Measurements from ENCODE around the gene MYO16.
"Not testable (repeated sequence)": the region's sequence is repeated elsewhere in the genome, so short reads cannot be mapped to it uniquely, and the experiment has no call there.

Gene MYO16

GRCh38 chr13:109028624-109029023, 399.2 kb downstream of the MYO16 start:
- no peaks in the 10 kb centered on the region for H3K27me3 Mint-ChIP-seq
- H3K9me3 Mint-ChIP-seq, result no peaks in the 10 kb centered on the region
- H3K4me3 Mint-ChIP-seq, result no peak overlapping the region
- H3K27ac Mint-ChIP-seq, result no peak overlapping the region
- DNase-seq, result no peak
- no peaks in the 10 kb centered on the region for H3K36me3 Mint-ChIP-seq (ENCODE audit: low read depth)
- H3K4me1 Mint-ChIP-seq (ENCODE audit: low read depth), result no peaks in the 10 kb centered on the region

- no peak overlapping the region for H3K4me3 Mint-ChIP-seq
- peaks cover 2% of the 10 kb centered on the region for H3K9me3 Mint-ChIP-seq
- no peak overlapping the region for H3K27ac Mint-ChIP-seq
- H3K27me3 Mint-ChIP-seq, result peaks cover 5% of the 10 kb centered on the region
- H3K4me1 Mint-ChIP-seq (ENCODE audit: low read depth), result no peaks in the 10 kb centered on the region
- no peak for DNase-seq
- H3K36me3 Mint-ChIP-seq (ENCODE audit: low read depth), result no peaks in the 10 kb centered on the region
These were observed 403.7 kb downstream of the MYO16 start for GRCh38 chr13:109033090-109033489.

DNA sequence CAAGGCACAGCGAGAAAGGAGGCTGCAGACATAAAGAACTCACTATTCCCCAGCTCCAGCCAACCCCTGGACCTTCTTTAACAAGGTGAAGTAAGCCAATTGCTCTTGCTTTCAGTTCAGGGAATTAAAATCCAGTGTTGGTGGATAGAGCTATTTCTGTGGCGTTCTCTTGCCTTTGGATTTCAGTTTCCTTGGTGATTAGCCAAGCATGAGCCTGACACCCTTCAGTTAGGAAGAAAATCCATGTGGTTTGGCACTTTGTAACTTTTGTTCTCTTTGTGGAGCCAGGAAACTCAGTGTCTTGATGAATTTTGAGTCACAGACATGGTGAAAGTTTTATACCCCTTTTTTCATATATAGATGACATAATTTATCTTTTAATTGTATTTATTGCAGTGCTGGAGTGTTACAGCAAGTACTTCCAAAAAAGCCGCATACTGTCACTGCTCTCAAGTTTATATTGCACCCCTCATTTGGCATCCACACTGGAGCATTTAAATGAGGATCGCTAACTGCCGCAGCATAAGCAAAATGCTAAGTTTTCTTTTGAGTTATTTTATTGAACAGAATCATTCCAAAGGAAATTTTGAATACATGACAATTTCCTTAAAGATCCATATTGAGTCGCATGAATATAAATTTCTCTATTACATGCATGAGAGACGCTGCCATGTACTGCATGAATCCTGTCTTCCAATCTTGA, 406.8 kb downstream of the MYO16 start:
- Mint-ChIP-seq H3K4me1 (ENCODE audit: low read depth) (no peaks in the 10 kb centered on the region), H3K27ac (no peak overlapping the region), H3K4me3 (no peak overlapping the region), H3K36me3 (ENCODE audit: low read depth) (no peaks in the 10 kb centered on the region), H3K9me3 (peaks cover 2% of the 10 kb centered on the region), H3K27me3 (peaks cover 9% of the 10 kb centered on the region)
- DNase-seq, result no peak

- H3K36me3 Mint-ChIP-seq (ENCODE audit: low read depth), result no peaks in the 10 kb centered on the region
- H3K27me3 Mint-ChIP-seq, result peaks cover 4% of the 10 kb centered on the region
- no peak overlapping the region for H3K4me3 Mint-ChIP-seq
- H3K9me3 Mint-ChIP-seq, result no peaks in the 10 kb centered on the region
- no peaks in the 10 kb centered on the region for H3K4me1 Mint-ChIP-seq (ENCODE audit: low read depth)
- no peak overlapping the region for H3K27ac Mint-ChIP-seq
- no peak for DNase-seq
These were observed 414.2 kb downstream of the MYO16 start for GRCh38 chr13:109043636-109044035.

DNA sequence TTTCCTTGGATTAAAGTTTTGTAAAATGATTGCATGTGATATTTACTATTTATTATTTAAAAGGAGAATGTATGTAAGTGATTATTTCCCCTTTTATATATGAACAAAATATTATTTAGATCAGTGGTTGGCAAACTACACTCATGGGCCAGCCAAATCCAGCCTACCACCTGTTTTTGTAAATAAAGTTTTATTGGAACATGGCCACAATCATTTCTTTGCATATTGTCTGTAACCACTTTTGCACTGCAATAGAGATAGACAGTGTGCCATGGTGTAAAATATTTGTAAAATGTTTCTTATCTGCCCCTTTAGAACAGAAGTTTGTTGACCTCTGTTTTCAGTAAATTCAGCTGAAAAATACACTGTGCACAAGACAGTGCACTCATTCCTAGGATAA, 426.4 kb downstream of the MYO16 start:
- no peak for DNase-seq
- no peaks in the 10 kb centered on the region for H3K9me3 Mint-ChIP-seq

DNA sequence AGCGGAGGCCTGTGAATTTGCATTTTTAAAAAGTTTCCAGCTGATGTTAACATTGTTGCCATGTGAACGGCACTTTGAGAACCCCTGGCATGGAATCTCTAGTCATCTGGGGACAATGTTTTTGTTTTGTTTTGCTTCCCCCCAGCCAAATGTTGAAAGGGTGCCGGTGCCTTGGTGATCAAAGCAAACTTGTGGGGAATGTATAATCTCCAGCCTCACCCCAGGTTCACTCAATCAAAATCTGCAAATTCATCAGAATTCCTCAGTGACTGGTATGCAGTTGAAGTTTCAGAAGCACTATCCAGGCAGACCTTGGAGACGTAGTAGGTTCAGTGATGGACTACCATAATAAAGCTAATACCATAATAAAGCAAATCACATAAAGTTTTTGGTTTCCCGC, 428.7 kb downstream of the MYO16 start:
- DNase-seq, result no peak
- Mint-ChIP-seq H3K27ac (no peak overlapping the region), H3K27me3 (no peaks in the 10 kb centered on the region), H3K4me3 (no peak overlapping the region), H3K4me1 (ENCODE audit: low read depth) (no peaks in the 10 kb centered on the region), H3K36me3 (ENCODE audit: low read depth) (no peaks in the 10 kb centered on the region), H3K9me3 (no peaks in the 10 kb centered on the region)

More for the DNA sequence above, 426.4 kb downstream of the MYO16 start:
- no peak overlapping the region for H3K4me3 Mint-ChIP-seq
- H3K27ac Mint-ChIP-seq, result no peak overlapping the region
- no peaks in the 10 kb centered on the region for H3K36me3 Mint-ChIP-seq (ENCODE audit: low read depth)
- peaks cover 6% of the 10 kb centered on the region for H3K27me3 Mint-ChIP-seq
- no peaks in the 10 kb centered on the region for H3K4me1 Mint-ChIP-seq (ENCODE audit: low read depth)

DNA sequence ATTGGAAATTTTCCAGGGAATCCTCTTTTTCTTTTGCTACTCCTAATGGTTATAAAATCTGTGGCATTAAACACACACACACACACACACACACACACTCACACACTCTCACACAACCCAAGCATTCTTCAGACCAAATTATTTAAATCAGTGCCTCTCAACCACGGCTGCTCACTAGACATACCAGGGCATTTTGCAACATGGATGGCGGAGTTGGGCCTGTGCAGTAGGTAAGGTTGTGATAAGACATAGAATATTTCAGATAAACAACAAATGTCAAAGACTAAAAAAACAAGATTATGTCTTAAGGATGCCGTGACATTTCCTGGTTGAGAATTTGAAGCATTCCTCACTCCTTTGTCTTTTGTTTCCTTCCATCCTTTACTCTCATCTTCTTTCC, 443.1 kb downstream of the MYO16 start:
- Mint-ChIP-seq H3K27ac (no peak overlapping the region), H3K9me3 (peaks cover 8% of the 10 kb centered on the region), H3K4me1 (ENCODE audit: low read depth) (no peaks in the 10 kb centered on the region), H3K4me3 (no peak overlapping the region), H3K27me3 (no peaks in the 10 kb centered on the region), H3K36me3 (ENCODE audit: low read depth) (no peaks in the 10 kb centered on the region)
- DNase-seq, result no peak

GRCh38 chr13:109074436-109074835, 445.0 kb downstream of the MYO16 start:
- Mint-ChIP-seq H3K36me3 (ENCODE audit: low read depth) (no peaks in the 10 kb centered on the region), H3K27ac (no peak overlapping the region)

GRCh38 chr13:109074853-109075252, 445.4 kb downstream of the MYO16 start:
- no peak for DNase-seq
- Mint-ChIP-seq H3K4me1 (ENCODE audit: low read depth) (no peaks in the 10 kb centered on the region), H3K4me3 (no peak overlapping the region), H3K27me3 (no peaks in the 10 kb centered on the region), H3K36me3 (ENCODE audit: low read depth) (no peaks in the 10 kb centered on the region), H3K9me3 (no peaks in the 10 kb centered on the region), H3K27ac (no peak overlapping the region)

More at GRCh38 chr13:109074436-109074835, 445.0 kb downstream of the MYO16 start:
- Mint-ChIP-seq H3K4me3 (no peak overlapping the region), H3K9me3 (peaks cover under 1% of the 10 kb centered on the region), H3K4me1 (ENCODE audit: low read depth) (no peaks in the 10 kb centered on the region), H3K27me3 (no peaks in the 10 kb centered on the region)
- no peak for DNase-seq

DNA sequence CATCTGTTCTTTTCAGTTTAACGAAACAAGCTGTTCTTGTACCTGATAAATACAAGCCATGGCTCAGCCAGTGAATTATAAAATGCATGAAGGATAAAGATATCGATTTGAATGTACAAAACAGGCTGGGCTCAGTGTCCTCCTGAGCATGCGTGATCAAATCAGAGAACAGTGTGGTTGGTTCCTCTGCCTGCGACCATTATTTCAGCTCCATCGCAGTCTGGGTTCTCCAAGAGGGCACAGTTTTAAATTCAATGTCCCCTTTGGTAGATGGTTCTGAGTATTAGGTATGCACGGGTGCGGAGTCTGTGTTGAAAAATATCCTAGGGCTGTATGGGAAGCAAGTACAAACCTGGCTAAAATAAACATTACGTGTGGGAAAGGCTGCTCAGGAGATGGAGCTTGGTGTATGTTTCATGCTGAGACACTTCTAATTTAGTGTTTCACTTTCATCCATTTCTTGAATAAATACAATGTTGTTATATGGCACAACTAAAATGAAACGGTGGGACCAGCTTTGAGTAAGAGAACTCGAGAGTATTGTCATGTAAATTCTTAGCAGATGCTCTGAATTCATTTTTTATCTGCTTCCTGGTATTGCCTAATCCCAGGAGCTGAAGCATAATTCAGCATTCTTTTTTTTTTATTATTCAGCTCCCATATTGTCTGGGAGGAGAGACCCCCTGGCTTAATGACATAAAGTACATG, 458.7 kb downstream of the MYO16 start:
- H3K36me3 Mint-ChIP-seq (ENCODE audit: low read depth), result no peaks in the 10 kb centered on the region
- H3K27ac Mint-ChIP-seq, result no peak overlapping the region
- H3K9me3 Mint-ChIP-seq, result no peaks in the 10 kb centered on the region
- H3K4me1 Mint-ChIP-seq (ENCODE audit: low read depth), result no peaks in the 10 kb centered on the region
- peaks cover 8% of the 10 kb centered on the region for H3K27me3 Mint-ChIP-seq
- no peak overlapping the region for H3K4me3 Mint-ChIP-seq
- DNase-seq, result no peak

DNA sequence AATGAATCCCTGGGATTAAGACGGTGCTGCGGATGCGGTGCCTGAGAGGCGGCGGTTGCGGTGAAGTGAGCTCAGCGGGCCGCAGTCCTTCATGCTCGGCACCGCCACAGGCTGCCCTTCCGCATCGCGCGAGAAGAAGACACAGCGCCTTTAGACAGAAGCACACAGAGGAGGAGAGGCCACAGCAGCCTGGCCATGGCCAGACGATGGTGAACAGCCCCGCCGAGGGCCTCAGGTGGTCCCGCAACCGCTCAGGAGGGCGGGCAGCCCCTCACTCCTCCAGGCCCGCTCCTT, 459.2 kb downstream of the MYO16 start:
- no peak overlapping the region for H3K27ac Mint-ChIP-seq
- peaks cover 8% of the 10 kb centered on the region for H3K27me3 Mint-ChIP-seq
- H3K4me1 Mint-ChIP-seq (ENCODE audit: low read depth), result no peaks in the 10 kb centered on the region

GRCh38 chr13:109090796-109091195, 461.4 kb downstream of the MYO16 start:
- H3K4me1 Mint-ChIP-seq (ENCODE audit: low read depth), result no peaks in the 10 kb centered on the region
- no peak overlapping the region for H3K4me3 Mint-ChIP-seq
- DNase-seq, result no peak
- H3K27me3 Mint-ChIP-seq, result peaks cover 8% of the 10 kb centered on the region
- H3K27ac Mint-ChIP-seq, result no peak overlapping the region
- H3K9me3 Mint-ChIP-seq, result no peaks in the 10 kb centered on the region
- no peaks in the 10 kb centered on the region for H3K36me3 Mint-ChIP-seq (ENCODE audit: low read depth)

More for the DNA sequence above, 459.2 kb downstream of the MYO16 start:
- Mint-ChIP-seq H3K9me3 (no peaks in the 10 kb centered on the region), H3K36me3 (ENCODE audit: low read depth) (no peaks in the 10 kb centered on the region), H3K4me3 (no peak overlapping the region)
- no peak for DNase-seq

DNA sequence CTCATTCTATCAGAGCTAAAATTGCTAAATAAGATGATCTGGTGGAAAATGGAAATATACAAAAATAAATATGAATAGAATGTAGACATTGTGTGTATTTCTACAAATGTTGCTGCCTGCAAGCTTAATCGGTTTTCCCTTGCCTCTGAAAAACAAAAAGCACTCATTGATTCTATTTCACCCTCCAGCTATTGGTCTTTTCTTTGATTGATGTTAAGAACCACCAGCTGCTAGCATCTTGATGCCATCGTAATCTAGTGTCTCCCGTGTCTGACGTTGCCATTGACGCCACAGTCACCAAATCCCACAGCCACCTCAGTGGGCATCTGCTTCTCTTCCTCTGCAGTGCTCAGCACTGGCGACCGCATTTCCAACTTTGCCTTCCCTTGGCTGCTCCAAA, 461.8 kb downstream of the MYO16 start:
- DNase-seq, result no peak
- no peak overlapping the region for H3K27ac Mint-ChIP-seq
- peaks cover 8% of the 10 kb centered on the region for H3K27me3 Mint-ChIP-seq
- no peak overlapping the region for H3K4me3 Mint-ChIP-seq
- H3K36me3 Mint-ChIP-seq (ENCODE audit: low read depth), result no peaks in the 10 kb centered on the region
- no peaks in the 10 kb centered on the region for H3K9me3 Mint-ChIP-seq
- H3K4me1 Mint-ChIP-seq (ENCODE audit: low read depth), result no peaks in the 10 kb centered on the region

DNA sequence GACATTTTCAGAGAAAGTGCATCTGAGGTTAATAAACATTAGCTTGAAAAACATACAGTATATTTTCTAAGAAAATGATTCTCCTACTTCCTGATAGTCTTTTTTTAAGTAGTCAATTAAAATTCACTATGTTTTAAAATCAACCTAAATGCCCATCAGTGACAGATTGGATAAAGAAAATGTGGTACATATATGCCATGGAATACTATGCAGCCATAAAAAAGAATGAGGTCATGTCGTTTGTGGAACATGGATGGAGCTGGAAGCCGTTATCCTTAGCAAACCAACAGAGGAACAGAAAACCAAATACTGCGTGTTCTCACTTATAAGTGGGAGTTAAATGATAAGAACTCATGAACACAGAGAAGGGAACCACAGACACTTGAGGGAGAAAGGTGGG, 462.8 kb downstream of the MYO16 start:
- not testable (repeated sequence) for DNase-seq; H3K27ac Mint-ChIP-seq; H3K27me3 Mint-ChIP-seq; H3K36me3 Mint-ChIP-seq (ENCODE audit: low read depth); H3K4me1 Mint-ChIP-seq (ENCODE audit: low read depth); H3K4me3 Mint-ChIP-seq; H3K9me3 Mint-ChIP-seq

DNA sequence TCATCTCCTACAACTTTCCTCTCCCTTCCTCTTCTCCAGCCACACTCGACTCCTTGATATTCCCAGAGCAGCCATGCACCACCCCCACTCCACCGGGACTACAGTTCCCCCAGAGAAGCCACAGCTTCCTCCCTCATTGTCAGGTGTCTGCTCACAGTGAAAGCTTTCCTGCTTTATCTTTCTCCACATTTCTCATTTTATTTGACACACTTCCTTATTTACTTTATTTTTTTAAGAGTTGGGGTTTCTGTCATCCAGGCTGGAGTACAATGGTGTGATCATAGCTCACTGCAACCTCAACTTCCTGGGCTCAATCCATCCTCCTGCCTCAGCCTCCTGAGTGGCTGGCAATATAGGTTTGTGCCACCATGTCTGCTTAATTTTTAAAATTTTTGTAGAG, 464.6 kb downstream of the MYO16 start:
- H3K4me3 Mint-ChIP-seq, result no peak overlapping the region
- H3K27me3 Mint-ChIP-seq, result peaks cover 8% of the 10 kb centered on the region
- H3K36me3 Mint-ChIP-seq (ENCODE audit: low read depth), result no peaks in the 10 kb centered on the region
- H3K9me3 Mint-ChIP-seq, result no peaks in the 10 kb centered on the region
- DNase-seq, result no peak
- no peak overlapping the region for H3K27ac Mint-ChIP-seq
- H3K4me1 Mint-ChIP-seq (ENCODE audit: low read depth), result no peaks in the 10 kb centered on the region
